Choroid plexus epithelial cell (primary cell): ENCODE data around the gene MAB21L4.

Experiments used
- DNase-seq: peaks from one replicate; pipeline ENCODE4 v3.0.0-alpha.2; 2010; ENCODE audit warnings: low read depth
- H3K4me3 ChIP-seq: 2 replicates; pipeline ENCODE4 v1.5.1; 2011; ENCODE audit warnings: low read depth, mild to moderate bottlenecking, control low read depth, low read length, moderate library complexity
- TF ChIP-seq, protein P1 (sequence below): conservative IDR thresholded peaks from 2 replicates; pipeline ENCODE4 v1.5.1; 2011; ENCODE audit warnings: low read depth, mild to moderate bottlenecking, control low read depth, inconsistent platforms, low read length, moderate library complexity

MAB21L4 gene

DNA sequence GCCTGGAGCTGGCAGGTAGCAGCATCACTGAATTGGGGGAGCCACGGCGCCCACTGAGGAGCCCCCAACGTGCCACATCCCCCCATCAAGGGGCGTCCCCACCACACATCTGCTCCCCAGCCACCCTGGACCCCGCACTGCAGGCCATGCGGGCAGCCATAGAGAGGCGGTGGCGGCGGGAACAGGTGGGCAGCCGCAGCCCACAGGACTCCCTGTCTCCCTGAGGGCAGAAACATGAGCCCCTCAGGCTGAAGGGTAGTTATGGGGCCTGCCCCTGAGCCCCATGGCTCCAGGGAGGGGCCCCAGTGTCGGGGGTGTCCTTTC lies 36.7 kb upstream of the MAB21L4 start:
- H3K4me3 ChIP-seq, result no peak overlapping the region
- DNase-seq, result no peak
- TF ChIP-seq, protein P1, sequence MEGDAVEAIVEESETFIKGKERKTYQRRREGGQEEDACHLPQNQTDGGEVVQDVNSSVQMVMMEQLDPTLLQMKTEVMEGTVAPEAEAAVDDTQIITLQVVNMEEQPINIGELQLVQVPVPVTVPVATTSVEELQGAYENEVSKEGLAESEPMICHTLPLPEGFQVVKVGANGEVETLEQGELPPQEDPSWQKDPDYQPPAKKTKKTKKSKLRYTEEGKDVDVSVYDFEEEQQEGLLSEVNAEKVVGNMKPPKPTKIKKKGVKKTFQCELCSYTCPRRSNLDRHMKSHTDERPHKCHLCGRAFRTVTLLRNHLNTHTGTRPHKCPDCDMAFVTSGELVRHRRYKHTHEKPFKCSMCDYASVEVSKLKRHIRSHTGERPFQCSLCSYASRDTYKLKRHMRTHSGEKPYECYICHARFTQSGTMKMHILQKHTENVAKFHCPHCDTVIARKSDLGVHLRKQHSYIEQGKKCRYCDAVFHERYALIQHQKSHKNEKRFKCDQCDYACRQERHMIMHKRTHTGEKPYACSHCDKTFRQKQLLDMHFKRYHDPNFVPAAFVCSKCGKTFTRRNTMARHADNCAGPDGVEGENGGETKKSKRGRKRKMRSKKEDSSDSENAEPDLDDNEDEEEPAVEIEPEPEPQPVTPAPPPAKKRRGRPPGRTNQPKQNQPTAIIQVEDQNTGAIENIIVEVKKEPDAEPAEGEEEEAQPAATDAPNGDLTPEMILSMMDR, result no peak

GRCh38 chr2:240932001-240932723 lies 36.2 kb upstream of the MAB21L4 start:
- H3K4me3 ChIP-seq, result no peak overlapping the region
- no peak for DNase-seq

DNA sequence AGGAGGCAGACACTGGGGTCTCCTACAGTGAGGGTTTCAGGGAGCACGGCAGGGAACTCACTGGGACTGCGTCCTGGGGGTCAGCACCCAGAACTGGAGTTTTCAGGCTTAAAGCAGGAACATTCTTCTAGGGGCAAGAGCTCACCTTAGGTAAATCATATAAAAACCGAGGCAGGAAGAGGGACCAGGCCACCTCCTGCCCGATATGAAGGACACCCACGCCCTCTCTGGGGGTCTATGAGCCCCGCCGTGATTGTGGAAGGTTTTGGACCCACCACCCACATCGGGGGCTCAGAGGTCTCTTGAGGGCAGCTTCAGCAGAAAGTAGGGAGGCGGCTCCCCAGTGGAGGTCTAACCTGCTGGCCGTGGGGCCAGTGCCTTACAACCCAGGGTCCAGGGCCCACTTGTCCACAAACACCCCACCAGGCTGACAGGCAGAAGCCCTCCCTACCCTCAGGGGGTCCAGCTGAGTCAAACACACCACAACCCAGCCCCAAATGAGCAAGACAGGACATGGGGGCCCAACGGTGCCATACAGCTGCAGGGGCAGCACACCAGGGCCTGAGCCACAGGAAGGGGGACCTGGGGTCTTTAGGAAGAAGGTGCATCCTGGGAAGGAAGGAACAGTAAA lies 35.5 kb upstream of the MAB21L4 start:
- TF ChIP-seq, protein P1, result no peak
- no peak overlapping the region for H3K4me3 ChIP-seq
- no peak for DNase-seq

More at GRCh38 chr2:240932001-240932723, 36.2 kb upstream of the MAB21L4 start:
- TF ChIP-seq, protein P1, result no peak

DNA sequence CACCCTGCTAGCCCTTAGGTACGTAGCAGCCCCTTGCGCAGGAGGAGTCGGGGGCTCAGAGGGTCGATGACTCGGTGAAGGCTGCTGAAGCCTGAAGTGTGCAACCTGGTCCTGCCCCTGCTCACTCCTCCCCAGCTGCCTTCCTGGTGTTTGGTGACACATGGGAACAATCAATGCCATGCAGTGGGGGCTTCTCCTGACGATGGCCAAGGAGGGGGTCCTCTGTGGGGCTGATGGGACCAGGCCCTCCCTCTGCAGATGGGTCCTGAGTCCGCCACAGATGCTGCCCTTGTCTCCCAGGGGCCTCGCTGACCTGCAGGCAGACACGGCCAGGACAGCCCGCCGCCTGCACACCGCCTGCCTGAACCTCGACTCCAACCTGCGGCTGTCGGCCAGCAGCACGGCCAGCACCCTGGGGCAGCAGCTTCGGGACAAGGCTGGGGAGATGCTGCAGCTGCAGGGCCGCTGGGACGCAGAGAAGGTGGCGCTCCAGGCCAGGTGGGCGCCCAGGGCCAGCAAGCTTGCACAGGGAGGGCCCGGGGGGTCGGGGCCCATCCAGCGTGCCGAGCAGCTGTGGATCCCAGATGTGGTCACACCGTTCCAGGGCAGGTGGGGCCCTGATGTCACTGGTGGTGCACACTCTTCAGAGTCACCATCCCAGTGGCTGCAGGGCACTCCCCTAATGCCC lies 34.8 kb upstream of the MAB21L4 start:
- no peak overlapping the region for H3K4me3 ChIP-seq
- TF ChIP-seq, protein P1, result no peak
- no peak for DNase-seq

GRCh38 chr2:240930096-240930630 lies 34.2 kb upstream of the MAB21L4 start:
- H3K4me3 ChIP-seq, result no peak overlapping the region
- TF ChIP-seq, protein P1, result no peak
- DNase-seq, result no peak

DNA sequence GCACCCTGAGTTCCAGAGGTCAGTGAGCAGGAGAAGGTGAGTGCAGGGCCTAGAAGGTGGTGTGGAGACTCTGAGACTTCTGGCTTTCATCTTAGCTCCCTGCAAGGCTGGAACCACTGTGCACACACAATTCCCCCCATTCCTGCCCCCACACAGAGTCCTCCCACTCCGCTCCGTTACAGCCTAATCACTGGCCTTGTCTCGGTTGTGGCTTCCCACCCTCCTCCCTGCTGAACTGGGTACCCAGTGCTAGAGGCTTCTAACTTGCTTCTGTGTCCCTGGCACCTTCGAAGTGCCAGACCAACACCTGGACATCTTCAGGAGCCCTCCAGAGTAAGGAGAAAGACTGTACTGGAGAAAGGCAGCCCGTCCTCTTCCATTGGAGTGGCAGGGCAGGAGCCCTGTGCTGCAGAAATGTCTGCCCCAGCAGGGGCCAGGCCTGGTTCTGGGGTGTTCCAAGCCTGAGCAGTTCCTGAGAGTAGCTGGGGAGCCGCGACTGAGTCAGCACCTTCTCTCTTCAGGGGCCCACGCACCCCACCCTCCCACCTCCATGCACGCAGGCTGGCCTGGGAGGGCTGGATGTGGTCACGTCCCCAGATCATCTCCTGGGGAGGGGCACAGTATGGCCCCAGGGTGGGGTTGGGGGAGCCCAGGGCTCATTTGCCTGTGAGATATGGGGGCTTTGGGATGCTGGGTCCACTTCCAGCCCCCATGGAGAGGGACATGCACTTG lies 33.6 kb upstream of the MAB21L4 start:
- no peak for DNase-seq
- TF ChIP-seq, protein P1, result no peak
- H3K4me3 ChIP-seq, result no peak overlapping the region
